ENCODE results near the gene PLA2G6.

- TF ChIP-seq CTCF (IDR thresholded peaks at IDR 0.05) (no peak), REST (IDR thresholded peaks at IDR 0.05; ENCODE audit: insufficient read depth in 1 of 2, low read depth in 2 of 2, low read length in 1 of 2) (no peak), POLR2AphosphoS5 (IDR thresholded peaks at IDR 0.05; ENCODE audit: low read depth, low read length) (no peak)
These were observed 72.1 kb downstream of the PLA2G6 start for GRCh38 chr22:38109371-38110001.
